Measurements from ENCODE around the gene MND1.

MND1 gene

GRCh38 chr4:153344131-153345011 lies at the start of gene MND1:
Gene MND1, plus strand, starts transcription at chr4:153344688. Its CDS starts 50 bp downstream, at chr4:153344738.
- DNase-seq = peak; percentile 72

- DNase-seq = no peak
Measured at GRCh38 chr4:153295131-153295755, 49.2 kb upstream of the MND1 start.

GRCh38 chr4:153296040-153296823 lies 48.3 kb upstream of the MND1 start:
- DNase-seq = no peak

- DNase-seq = no peak
Measured at GRCh38 chr4:153297116-153297515, 47.4 kb upstream of the MND1 start.

- no peak for DNase-seq
Measured at GRCh38 chr4:153310793-153311192, 33.7 kb upstream of the MND1 start.

- no peak for DNase-seq
Measured at GRCh38 chr4:153314915-153315314, 29.6 kb upstream of the MND1 start.

- DNase-seq = peak; percentile 25
Measured at GRCh38 chr4:153318696-153319320, 25.7 kb upstream of the MND1 start.

GRCh38 chr4:153322791-153323190 lies 21.7 kb upstream of the MND1 start:
- no peak for DNase-seq

- no peak for DNase-seq
Measured at GRCh38 chr4:153324046-153324445, 20.4 kb upstream of the MND1 start.

- DNase-seq = no peak
Measured at GRCh38 chr4:153325558-153325957, 18.9 kb upstream of the MND1 start.

GRCh38 chr4:153326513-153326912 lies 18.0 kb upstream of the MND1 start:
- no peak for DNase-seq

GRCh38 chr4:153327247-153327646 lies 17.2 kb upstream of the MND1 start:
- DNase-seq = no peak

GRCh38 chr4:153332936-153333335 lies 11.6 kb upstream of the MND1 start:
- DNase-seq = no peak

GRCh38 chr4:153333874-153334273 lies 10.6 kb upstream of the MND1 start:
- no peak for DNase-seq

GRCh38 chr4:153335665-153336064 lies 8.8 kb upstream of the MND1 start:
- no peak for DNase-seq

GRCh38 chr4:153337686-153338085 lies 6.8 kb upstream of the MND1 start:
- no peak for DNase-seq

- DNase-seq = no peak
Measured at GRCh38 chr4:153341575-153342090, 2.9 kb upstream of the MND1 start.

GRCh38 chr4:153342751-153343552 lies 1.5 kb upstream of the MND1 start:
- DNase-seq = no peak

GRCh38 chr4:153345012-153345981 lies 809 bp downstream of the MND1 start:
- DNase-seq = peak; percentile 18

- no peak for DNase-seq
Measured at GRCh38 chr4:153346031-153346430, 1.5 kb downstream of the MND1 start.

- DNase-seq = no peak
Measured at GRCh38 chr4:153346563-153346962, 2.1 kb downstream of the MND1 start.

Measured in NCI-H1105 (cell line).